ENCODE results near the gene GMIP. TPM values are rescaled to one million over a fixed set of nuclear protein-coding genes. Genes with fewer than 3 reads are reported as not detected.

The GMIP gene
- total and polyA plus RNA-seq, 2 of the 4 experiments (the other 2 are of a cell fraction), result 4.1 to 11.0 TPM

DNA sequence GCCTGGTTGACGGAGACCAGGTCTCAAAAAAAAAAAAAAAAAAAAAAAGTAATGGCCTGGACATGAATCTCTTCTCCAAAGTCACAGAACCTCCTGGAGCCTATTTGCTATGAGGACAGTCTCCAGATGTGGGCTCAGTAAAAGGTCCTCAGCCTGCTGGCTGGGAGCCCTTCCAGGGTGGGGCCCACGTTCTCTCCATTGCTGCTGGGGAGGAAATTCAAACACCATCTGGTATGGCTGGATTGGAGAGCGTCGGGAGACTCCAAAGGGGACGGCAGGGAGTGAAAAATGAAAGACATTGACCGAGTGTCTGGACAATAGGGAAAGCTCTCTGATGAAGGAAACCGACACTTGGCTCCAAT is 23.6 kb downstream of the GMIP start:
- dilution Hi-C loops (cut with HindIII; ENCODE audit: low sequenced_read_pairs, unreplicated experiment) (no loop called here), intact Hi-C loops (cut with micrococcal nuclease) (loop anchor here (5.0 kb wide), 1 partner anchor 53 kb away; no protein-coding TSS in a partner anchor), in situ Hi-C loops (cut with MboI; ENCODE audit: low sequenced_read_pairs) (no loop called here)
- H3K4ac ChIP-seq (ENCODE audit: low read depth, low read length), result no peak overlapping the region
- no peak overlapping the region for H2AFZ ChIP-seq (replicated peaks; ENCODE audit: low read length, poor library complexity)
- H4K8ac ChIP-seq (ENCODE audit: low read depth in 2 of 2, low read length in 2 of 2), result no peak overlapping the region
- no peaks in the 10 kb centered on the region for H3K36me3 ChIP-seq (ENCODE audit: control insufficient read depth, insufficient read depth, low read length)
- CTCF ChIA-PET, result no interaction called here
- H2BK5ac ChIP-seq (ENCODE audit: low read depth, low read length, poor library complexity, severe bottlenecking), result no peak overlapping the region
- H3K23ac ChIP-seq (ENCODE audit: low read depth, low read length), result no peak overlapping the region
- H3K4me2 ChIP-seq (ENCODE audit: low read depth, low read length), result no peak overlapping the region
- no peak overlapping the region for H2AK5ac ChIP-seq (ENCODE audit: low read depth, low read length)
- no peak overlapping the region for H2AK9ac ChIP-seq (replicated peaks; ENCODE audit: low read depth, low read length, poor library complexity)
- peaks cover 10% of the 10 kb centered on the region; the same call in 1 of the 2 replicates for H3K9me1 ChIP-seq (ENCODE audit: insufficient read depth, low read length)
- no peak overlapping the region for H2BK15ac ChIP-seq (ENCODE audit: low read depth, low read length)
- no TSS peak for BruUV-seq (replicated peaks)
- no peak overlapping the region for H2BK120ac ChIP-seq (ENCODE audit: low read depth, low read length)
- H2BK20ac ChIP-seq (ENCODE audit: low read depth, low read length), result no peak overlapping the region
- no peaks in the 10 kb centered on the region for H3K27me3 ChIP-seq (ENCODE audit: control insufficient read depth, insufficient read depth, low read length)
- no peak overlapping the region for H3K4me3 ChIP-seq (ENCODE audit: insufficient read depth, low read depth, low read length)
- H3K9ac ChIP-seq (ENCODE audit: low read depth, low read length), result no peak overlapping the region
- TF ChIP-seq CEBPB (IDR thresholded peaks at IDR 0.05; ENCODE audit: low read depth, low read length) (no peak), SMC3 (IDR thresholded peaks at IDR 0.05; ENCODE audit: low read depth, low read length) (no peak)
- TF ChIP-seq, protein P1, sequence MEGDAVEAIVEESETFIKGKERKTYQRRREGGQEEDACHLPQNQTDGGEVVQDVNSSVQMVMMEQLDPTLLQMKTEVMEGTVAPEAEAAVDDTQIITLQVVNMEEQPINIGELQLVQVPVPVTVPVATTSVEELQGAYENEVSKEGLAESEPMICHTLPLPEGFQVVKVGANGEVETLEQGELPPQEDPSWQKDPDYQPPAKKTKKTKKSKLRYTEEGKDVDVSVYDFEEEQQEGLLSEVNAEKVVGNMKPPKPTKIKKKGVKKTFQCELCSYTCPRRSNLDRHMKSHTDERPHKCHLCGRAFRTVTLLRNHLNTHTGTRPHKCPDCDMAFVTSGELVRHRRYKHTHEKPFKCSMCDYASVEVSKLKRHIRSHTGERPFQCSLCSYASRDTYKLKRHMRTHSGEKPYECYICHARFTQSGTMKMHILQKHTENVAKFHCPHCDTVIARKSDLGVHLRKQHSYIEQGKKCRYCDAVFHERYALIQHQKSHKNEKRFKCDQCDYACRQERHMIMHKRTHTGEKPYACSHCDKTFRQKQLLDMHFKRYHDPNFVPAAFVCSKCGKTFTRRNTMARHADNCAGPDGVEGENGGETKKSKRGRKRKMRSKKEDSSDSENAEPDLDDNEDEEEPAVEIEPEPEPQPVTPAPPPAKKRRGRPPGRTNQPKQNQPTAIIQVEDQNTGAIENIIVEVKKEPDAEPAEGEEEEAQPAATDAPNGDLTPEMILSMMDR (conservative IDR thresholded peaks at IDR 0.05; ENCODE audit: low read depth, low read length), result no peak
- H3K14ac ChIP-seq (replicated peaks; ENCODE audit: low read depth, low read length), result no peak overlapping the region
- no peak overlapping the region for H3K56ac ChIP-seq (ENCODE audit: extremely low read depth, insufficient read depth, low read length)
- 100% methylated on average over 1 of the region's 7 CpGs; no CpG with 5 or more reads in 1 of the 2 experiments for WGBS, 2 experiments (ENCODE audit: extremely low coverage in 2 of 2, insufficient read length in 1 of 2)
- H3K27ac ChIP-seq (ENCODE audit: insufficient read depth, low read length), result no peak overlapping the region
- no peak overlapping the region for H4K5ac ChIP-seq (ENCODE audit: low read depth, low read length)
- DNase-seq, result no peak
- no peak for ATAC-seq (ENCODE audit: low read depth)
- H3K18ac ChIP-seq (ENCODE audit: low read depth, low read length), result no peak overlapping the region
- peaks cover 3 to 9% of the 10 kb centered on the region in 2 experiments; a peak in 2 of 4 replicates for H3K79me1 ChIP-seq (ENCODE audit: low read depth in 1 of 2, low read length in 2 of 2)
- POLR2A ChIA-PET (ENCODE audit: unreplicated experiment), result no interaction called here
- H4K91ac ChIP-seq (ENCODE audit: insufficient read depth, low read depth, low read length), result no peak overlapping the region
- no peaks in the 10 kb centered on the region for H3K9me3 ChIP-seq (ENCODE audit: control insufficient read depth, insufficient read depth, low read length)
- H4K20me1 ChIP-seq (ENCODE audit: insufficient read depth, low read length), result no peaks in the 10 kb centered on the region
- H3K4me1 ChIP-seq (ENCODE audit: control insufficient read depth, insufficient read depth, low read length), result peaks cover 4% of the 10 kb centered on the region; the same call in 1 of the 2 replicates
